22Rv1 (cell line): Measurements from ENCODE around the gene RLN2.
"Not testable (repeated sequence)": the region's sequence is repeated elsewhere in the genome, so short reads cannot be mapped to it uniquely, and the experiment has no call there.

Source experiments
- H3K27ac ChIP-seq: fragments of 450-650 bp; 2 replicates; pipeline ENCODE4 v1.5.1; 2017
- CTCF ChIP-seq: fragments of 450-650 bp; IDR thresholded peaks from 2 replicates; pipeline ENCODE4 v1.5.1; 2017; ENCODE audit warnings: mild to moderate bottlenecking
- ZFX ChIP-seq: fragments of 450-650 bp; IDR thresholded peaks from 2 replicates; pipeline ENCODE4 v1.6.1; 2017; ENCODE audit warnings: antibody characterized with exemption, borderline replicate concordance

Gene RLN2

DNA sequence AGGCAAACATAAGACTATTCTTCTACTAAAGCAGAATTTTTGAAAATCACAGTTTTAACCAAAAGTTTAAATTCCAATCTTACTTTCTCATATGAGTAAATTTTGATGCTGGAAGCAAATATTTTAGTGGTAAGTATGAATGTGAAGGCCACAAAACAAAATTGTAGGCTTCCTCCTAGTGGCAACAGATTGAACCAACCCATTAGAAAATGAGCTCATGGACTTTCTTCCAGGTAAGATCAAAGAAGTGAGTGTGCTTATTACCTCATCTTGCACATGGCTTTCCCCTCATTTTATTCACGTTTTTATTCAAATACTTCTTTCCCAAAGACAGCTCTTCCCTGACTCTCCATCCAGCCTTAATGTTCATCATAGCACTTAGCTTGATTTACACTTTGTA lies 16.5 kb upstream of the RLN2 start:
- TF ChIP-seq CTCF: no peak
- no peak for TF ChIP-seq ZFX
- no peak overlapping the region for H3K27ac ChIP-seq

- H3K27ac ChIP-seq: not testable (repeated sequence)
These were observed 11.9 kb upstream of the RLN2 start for GRCh38 chr9:5316406-5316805.

DNA sequence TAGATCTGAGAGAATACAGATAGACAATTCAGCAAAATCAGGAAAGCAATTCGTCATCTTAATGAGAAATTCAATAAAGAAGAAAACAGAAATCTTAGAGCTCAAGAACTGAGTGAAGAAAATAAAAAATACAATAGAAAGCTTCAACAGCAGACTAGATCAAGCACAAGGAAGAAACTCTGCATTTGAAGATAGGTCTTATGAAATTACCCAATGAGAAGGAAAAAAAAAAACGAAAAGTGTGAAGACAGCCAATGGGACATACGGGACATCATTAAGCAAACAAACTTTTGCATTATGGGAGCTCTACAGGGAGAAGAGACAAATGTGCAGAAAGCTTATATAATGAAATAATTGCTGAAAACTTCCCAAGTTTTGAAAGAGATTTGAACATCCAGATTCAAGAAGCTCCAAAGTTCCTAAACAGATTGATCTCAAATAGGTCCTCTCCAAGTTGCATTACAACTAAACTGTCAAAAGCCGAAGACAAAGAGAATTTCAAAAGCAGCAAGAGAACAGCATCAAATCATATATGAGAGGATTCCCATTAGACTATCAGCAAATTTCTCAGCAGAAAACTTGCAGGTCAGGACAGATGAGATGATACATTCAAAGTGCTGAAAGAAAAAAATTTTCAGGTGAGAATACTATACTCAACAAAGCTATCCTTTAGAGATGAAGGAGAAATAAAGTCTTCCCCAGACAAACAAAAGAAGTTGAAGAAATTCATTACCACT lies 10.8 kb upstream of the RLN2 start:
- no peak for TF ChIP-seq CTCF
- no peak for TF ChIP-seq ZFX

GRCh38 chr9:5310851-5311250 lies 6.3 kb upstream of the RLN2 start:
- no peak overlapping the region for H3K27ac ChIP-seq
- TF ChIP-seq ZFX: no peak
- TF ChIP-seq CTCF: no peak

More for the DNA sequence above, 10.8 kb upstream of the RLN2 start:
- no peak overlapping the region for H3K27ac ChIP-seq

GRCh38 chr9:5305741-5306140 lies 1.2 kb upstream of the RLN2 start:
- no peak for TF ChIP-seq CTCF
- no peak for TF ChIP-seq ZFX
- no peak overlapping the region for H3K27ac ChIP-seq

DNA sequence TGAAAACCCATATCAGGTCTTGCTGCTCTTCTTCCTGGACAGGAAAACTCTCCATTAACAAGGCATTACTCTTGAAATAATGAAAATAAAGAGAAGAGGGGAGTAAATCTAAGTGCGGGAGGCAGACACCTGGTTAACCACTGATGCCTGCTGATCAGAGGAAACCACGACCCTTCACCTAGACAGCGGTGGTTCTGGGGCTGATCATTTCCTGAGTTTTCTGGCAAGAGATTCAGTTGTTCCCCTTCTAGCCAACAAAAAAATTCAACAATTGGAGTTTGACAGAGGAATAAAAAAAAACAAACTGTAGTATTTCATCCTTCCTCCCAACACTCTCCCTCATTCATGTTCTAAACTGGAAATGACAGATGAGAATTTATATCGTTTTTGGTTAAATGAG lies 3.0 kb downstream of the RLN2 start:
- H3K27ac ChIP-seq: no peak overlapping the region
- no peak for TF ChIP-seq CTCF
- no peak for TF ChIP-seq ZFX

DNA sequence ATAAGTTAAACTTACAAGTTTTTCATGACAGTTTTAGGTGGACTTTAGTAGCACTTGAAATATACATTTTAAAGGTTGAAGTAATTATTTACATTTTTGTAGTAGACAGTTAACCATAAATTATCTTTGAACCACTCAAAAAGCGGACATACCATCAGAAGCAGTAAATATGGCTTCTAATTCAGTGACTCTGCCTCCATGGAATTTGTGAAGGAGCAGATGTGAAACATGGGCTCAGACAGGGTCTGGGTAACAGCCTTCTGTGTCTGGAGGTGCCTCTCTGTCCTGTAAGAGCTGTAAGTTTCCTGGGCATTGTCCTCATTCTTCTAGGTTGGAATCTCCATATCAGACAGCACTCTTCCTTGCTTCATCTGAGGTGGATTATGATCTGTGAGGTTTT lies 12.4 kb downstream of the RLN2 start:
- H3K27ac ChIP-seq: no peak overlapping the region
- TF ChIP-seq CTCF (no peak), ZFX (no peak)

GRCh38 chr9:5288591-5288990 lies 15.9 kb downstream of the RLN2 start:
- no peak overlapping the region for H3K27ac ChIP-seq
- TF ChIP-seq CTCF: no peak
- TF ChIP-seq ZFX: no peak
